NCI-H748 treated with DMSO at 0.1 percent for 48 hours (cell line): ENCODE data around the gene PTPN5.
A peak's percentile ranks its signal among the peaks of the same experiment; 100 is the strongest.
"Not testable (repeated sequence)": the region's sequence is repeated elsewhere in the genome, so short reads cannot be mapped to it uniquely, and the experiment has no call there.

Experiments used
- DNase-seq: peaks from one replicate; lab custom pipeline; 2025; lab: John Stamatoyannopoulos, UW

The PTPN5 gene

DNA sequence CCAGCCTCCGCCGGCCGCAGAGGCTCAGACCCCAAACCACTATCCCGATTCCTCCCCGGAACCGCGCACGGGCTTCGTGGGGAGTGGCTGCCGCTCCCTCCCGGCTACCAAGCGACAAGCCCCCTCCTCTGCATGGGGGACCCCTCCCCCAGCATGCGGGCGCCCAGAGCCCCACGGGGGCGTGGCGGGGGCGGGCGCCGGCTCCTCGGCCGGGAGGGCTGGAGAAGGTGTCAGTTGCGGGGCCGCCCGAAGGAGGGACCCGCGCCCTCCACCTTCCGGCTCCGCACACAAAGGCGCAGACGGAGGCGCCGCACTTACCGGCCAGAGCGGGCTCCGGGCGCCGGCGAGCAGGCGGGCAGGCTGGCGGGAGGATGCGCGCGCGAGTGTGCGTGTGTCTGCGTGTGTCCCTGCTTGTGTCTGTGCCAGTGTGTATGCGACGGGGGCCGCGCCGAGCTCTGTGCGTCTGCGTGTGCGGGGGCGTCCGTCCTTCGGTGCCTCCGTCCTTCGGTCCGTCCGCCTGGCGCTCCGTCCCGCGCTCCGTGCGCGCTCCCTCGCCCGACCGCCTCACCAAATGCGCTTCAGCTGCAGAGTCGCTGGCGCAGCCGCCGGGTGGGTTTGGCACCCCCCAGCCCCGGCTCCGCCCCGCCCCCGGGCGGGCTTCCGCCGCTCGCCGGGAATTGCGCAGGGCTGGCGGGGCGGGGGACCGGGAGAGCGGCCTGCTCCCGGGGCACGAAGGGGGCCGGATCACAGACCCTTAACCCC lies at the start of gene PTPN5:
PTPN5 (minus strand) TSS at position 592 of the 762 bp plus-strand sequence. CDS start 19,840 bp downstream, outside the sequence.
- peak; percentile 10 for DNase-seq

DNA sequence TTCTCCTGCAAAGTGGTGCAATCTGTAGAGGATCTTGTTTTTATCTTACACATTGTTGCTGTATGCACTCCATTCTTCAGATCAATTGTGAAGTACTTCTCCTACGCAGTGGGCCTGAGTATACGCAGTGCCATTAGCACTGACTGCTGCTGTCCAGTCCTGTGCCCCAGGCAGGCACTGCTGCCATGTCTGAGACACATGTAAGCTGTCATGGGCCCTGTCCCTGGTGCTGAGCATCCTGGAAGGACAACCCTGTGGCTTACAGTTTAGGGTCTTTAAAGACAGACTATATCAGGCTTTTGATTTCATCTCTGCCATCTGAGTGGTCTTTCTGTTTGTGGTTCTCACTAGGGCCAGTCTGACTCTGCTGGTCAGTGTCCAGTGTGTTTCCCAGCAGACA lies 44.8 kb upstream of the PTPN5 start:
- DNase-seq: no peak

DNA sequence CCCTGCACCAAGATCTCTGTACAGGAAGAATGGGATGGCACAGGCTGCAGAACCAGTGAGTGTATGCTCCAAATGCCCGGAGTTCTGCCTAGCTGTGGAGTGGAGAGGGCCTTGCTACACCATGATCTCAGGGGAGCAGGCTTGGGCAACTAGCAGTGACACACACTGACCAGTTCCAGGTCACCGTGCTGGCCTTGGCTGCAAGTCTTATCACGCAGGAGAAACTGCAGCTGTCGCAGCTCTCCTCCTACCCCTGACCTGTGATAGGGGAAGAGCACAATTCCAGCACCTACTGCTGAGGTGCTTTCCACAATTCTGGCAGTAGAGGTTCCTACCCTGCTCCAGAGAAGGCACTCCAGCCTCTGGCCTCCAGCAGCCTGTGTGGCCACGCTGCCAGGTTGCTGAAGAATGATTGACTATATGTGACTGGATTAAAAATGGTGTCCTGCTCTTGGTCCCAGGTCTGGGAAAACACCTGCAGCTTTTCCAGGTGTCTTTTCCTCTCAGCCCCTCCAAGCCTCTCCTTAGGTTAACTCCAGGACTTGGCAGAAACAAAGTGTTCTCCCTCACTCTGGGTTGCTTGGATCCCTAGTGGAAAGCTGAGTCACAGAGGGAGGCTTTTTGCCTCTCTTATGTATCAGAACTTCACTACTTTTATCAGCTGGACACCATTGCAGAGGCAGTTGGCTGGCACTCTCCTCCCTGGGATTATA lies 43.3 kb upstream of the PTPN5 start:
- no peak for DNase-seq

DNA sequence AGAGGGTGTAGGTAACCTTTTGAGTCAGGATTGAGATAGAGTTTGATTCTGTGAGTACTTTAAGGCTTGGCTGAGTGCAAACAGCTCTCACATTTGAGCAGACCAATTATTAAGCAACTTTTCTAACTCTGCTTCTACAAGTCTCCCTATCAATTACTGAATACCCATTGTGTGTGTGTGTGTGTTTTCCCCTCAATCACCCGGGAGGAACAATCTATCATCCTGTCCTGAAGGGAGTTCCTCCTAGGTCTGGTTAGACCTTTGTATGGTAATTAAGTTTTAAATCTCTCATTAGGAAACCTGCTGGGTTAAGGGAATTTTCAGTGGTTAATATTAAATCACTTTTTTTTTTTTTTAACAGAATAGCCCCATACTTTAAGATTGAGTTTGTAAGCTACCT lies 28.6 kb upstream of the PTPN5 start:
- DNase-seq: not testable (repeated sequence)

DNA sequence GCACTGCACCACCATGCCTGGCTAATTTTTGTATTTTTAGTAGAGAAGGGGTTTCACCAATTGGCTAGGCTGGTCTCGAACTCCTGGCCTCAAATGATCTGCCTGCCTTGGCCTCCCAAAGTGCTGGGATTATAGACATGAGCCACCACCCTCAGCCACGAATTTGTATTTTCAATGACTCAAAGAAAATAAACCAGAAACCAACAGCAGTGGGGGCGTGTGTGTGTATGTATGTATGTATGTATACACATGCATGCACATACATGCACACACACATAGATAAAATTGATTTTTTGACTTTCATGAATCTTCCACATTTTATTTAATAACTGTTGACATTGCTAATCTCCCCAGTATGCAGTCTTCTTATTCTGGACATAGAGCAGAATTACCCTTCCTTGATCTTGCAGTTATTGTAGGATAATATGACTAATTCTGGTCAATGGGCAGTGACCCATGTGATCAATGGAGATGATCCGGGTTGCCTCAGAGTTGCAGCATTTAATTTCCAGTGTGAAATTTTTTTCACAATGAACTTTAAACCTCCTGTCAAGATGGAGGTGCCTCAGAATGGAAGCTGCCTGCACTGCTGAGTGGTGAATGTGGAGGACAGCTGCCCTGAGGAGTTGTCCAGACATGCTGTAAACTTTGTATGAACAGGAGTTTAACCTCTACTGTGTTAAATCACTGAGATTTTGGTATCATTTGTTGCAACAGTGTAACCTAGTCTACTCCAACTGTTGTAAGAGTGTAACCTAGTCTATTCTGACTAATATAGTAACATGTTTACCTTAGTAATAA lies 12.8 kb upstream of the PTPN5 start:
- DNase-seq: no peak

DNA sequence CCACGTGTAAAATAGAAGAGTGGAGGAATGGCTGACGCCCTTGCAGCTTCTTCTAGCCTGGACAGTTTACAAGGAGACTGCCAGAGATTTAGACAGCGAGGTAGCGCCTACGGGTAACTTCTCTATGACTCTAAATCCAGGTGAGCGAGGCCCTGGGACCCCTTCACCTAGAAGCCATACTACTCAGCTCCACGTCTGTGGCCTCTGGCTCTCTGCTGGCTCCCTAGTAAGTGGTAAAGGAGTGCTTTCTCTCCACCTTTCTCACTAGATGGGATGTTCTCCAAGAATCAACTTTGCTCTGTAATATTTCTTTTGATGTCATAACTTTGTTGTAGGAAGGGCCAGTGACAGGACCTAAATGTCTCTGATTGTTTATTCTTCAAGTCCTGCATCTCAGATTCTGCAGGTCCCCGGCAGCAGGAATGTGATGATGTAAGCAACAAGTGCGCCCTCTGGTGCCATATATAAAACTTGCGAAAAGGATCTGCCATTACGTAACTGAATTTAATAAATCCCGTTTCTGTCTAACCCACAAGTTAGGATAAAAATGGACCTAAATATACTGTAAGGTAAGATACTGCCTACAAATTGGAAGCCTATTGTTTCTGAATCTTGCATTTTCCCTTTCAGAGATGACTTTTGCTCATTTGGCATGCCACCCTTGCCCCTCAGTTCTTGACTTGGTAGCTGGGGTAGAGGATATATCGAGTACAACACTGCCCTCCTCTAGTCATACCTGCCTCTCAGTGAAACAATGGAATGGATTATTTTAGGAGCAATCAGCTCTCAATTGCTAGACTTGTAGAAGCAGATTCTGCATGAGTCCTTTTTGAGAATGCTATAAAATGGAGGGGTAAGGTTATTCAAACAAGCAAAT lies 11.0 kb upstream of the PTPN5 start:
- DNase-seq: peak; percentile 43

DNA sequence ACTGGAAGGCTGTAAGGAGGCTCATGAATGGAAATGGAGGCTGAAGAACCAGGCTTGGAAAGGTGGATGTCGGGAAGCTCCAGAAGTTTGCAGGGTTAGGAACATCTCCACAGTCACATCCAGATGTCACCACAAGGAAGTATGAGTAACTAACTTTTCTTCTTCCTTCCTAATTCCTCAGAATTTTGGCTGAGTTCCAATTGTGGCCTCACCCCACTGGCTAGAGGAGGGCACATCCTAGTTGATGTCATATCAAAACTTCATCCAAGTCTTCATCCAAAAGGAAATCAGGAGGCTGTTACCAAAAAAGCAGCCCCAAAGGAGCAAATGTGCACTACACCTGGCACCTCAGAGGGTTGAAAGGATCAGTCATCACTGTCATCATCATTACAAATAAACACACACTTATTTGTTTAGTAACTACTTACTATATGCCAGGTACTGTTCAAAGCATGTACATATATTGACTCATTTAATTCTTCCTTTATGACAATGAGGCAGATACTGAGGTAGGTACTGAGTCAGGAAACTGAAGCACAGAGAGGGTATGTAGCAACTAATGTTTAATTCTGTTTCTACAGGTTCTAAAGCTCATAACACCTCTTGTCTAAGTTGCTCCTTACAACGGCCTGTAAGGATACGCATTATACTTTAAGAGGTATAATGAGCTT lies 7.3 kb upstream of the PTPN5 start:
- DNase-seq: no peak

DNA sequence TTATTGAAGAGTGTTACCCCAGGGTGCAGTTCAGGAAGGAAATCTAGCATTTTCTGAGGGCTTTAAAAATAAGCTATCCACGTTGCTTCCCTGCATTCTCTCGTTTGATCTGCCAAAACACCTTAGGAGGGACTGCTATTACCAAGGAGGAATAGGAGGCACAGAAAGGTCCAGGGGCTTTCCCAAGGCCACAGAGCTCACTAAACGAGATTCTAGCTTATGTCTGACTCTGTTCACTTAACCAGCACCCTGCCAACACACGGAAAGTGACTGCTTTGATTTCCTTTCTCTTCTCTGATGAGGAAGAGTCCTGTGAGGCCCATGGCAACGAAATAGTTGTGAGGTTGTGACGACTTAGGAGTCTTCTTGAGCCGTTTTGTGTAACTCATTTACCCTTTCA lies 3.4 kb upstream of the PTPN5 start:
- no peak for DNase-seq

DNA sequence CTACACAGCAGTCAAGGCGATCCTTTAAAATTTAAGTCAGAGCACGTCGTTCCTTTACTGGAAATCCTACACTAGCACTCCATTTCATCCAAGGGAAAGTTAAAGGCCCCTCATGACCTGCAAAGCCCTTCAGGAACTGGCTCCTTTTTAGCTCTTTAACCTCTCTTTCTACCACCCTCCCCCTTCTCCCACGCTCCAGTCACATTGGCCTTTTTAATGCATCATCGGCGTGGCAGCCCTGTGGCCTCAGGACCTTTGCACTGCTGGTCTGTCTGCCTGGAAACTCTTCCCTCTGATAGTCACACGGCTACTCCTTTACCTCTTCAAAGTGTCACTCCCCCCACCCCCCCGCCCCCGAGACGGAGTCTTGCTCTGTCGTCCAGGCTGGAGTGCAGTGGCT lies 1.2 kb upstream of the PTPN5 start:
- DNase-seq: no peak

DNA sequence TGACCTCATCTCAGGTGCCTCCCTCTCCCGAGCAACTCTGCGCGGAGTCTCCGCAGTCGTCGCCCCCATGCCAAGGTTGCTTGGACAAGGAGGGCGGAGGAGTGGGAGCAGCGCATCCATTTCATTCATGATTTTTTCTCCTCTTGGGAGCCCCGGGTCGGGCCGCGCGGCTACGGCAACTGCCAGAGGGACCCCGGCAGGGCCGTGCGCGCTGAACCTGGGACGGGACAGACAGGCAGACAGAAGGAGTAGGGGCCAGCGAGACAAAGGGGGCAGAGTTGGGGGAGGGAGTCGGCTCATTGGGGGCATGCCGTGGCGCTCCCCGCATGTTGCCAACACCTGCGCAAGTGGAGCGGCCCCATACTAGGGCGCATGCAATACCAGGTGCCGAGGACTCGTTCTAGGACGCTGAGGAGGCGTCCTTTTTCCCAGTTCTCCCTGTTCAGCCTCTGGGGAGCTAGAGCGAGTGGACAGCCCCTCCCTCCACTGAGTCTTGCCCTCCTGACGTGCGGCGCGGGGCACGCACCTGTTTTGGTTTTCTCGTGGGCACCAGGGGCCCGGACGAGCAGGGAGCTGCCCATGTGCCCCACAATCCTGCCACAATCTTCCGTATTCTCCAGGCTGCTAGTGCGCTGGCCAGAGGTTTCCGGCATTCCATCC lies 501 bp upstream of the PTPN5 start:
- no peak for DNase-seq

DNA sequence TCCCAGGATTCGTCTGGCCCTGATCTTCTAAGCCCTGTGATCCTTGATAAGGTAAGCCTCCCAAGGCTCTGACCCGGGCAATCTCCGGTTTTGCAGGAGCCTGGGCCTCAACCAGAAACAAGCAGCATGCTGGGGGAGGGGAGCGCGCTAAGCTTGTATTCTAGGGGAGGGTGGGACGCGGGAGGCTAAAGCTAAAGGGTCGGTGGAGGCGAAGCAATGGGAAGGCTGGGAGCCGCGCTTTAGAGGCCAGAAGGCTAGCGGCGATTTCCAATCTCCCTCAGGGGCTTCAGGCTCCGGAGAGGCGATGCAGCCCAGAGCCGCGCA lies 753 bp downstream of the PTPN5 start:
- no peak for DNase-seq

DNA sequence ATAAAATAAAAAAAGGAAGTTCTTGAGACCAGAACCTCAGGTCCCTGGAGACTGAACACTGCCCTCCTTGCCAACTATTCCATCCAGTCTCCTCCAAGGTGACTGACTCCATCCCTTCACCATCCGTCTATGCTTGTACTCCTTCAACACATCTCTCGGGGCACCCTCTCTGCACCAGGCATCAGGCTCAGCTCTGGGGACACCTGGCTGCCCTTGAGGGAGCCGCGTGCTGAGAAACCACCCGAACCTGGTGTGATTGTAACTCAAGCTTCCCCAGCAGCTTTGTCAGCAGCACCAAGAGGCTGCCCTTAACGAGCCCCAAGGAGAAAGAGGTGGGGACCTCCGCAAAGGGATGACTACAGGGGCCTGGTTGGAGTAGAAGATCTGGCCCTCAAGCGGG lies 1.7 kb downstream of the PTPN5 start:
- DNase-seq: no peak

DNA sequence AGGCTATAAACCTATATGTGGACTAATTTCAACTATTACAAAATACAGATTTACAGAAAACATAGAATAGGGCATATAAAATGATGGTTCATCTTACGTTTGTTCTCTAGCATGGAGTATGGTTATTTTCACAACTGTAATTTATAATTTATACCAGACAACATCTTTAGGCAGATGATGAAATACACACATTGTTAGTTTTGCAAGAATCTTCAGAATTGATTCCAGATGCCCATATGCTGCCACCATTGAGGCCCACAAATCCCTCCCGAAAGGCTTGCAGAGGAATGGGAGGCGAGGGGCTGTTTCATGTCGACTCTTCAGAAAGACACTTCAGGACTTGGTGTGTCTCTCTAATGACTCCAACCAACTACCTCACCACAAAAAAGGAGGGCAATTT lies 6.2 kb downstream of the PTPN5 start:
- no peak for DNase-seq

DNA sequence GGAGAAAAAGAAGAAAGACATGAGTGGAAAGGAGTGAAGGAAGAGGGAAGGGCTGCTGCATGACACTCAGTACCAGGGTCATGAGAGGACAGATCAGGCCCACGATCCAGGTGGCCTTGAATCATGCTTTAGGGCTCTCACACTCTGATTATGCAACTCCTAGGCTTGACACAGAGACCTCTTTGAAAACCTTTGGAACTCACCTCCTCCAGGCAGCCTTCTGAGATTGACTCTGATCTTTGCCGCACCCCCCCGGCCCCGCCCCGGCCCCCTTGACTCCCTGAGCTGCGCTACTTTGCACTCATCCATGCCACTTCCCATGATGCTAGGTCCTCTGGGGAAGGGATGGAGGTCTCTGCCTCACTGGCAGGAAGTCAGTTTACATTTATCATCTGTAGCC lies 10.7 kb downstream of the PTPN5 start:
- no peak for DNase-seq

DNA sequence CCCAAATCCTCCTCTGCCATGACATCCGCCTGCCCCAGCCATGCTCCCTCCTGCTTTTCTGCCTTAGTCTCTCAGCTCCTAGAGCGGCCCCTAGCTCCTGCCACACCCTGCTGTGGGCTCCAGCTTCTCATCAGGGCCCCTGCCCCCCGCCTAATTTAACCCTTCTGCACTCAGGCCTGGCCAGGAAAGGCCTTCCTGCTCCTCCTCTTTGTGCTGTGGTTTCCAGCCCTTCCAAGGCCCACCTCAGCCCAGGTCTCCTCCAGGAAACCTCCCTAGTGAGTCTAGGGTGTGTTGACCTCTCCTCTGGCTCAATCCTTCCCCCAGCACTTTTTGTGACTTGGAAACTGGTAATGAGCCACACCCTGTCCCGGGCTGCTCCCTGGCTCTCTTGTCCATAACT lies 11.3 kb downstream of the PTPN5 start:
- no peak for DNase-seq

DNA sequence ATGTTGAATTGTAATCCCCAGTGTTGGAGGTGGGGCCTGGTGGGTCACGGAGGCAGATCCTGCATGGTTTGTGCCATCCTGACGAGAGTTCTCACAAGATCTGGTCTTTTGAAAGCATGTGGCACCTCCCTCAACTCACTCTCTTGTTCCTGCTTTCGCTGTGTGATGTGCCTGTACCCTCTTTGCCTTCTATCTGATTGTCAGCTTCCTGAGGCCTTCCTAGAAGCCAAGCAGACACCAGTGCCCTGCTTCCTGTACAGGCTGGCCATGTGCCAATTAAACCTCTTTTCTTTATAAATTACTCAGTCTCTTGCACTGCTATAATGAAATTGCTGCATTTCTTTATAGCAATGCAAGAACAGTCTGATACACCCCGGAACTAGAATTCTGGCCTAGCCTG lies 13.1 kb downstream of the PTPN5 start:
- DNase-seq: no peak

DNA sequence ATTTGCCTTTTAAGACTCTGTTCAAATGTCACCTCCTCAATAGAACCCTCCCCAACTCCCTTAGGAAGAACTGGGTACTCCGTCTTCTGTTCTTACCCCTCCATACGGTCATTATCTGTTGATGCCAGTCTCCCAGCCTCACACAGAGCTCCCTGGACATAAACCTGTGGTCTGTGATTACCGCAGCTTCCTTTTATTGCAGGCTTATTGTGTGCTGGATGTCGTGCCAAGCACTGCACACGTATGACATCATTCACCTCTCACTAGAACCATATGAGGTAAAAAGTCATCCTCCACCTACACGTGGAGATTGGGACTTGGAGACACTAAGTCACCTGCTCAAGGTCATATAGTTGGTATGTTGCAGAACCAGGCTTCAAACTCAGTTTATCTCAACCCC lies 15.3 kb downstream of the PTPN5 start:
- DNase-seq: no peak

DNA sequence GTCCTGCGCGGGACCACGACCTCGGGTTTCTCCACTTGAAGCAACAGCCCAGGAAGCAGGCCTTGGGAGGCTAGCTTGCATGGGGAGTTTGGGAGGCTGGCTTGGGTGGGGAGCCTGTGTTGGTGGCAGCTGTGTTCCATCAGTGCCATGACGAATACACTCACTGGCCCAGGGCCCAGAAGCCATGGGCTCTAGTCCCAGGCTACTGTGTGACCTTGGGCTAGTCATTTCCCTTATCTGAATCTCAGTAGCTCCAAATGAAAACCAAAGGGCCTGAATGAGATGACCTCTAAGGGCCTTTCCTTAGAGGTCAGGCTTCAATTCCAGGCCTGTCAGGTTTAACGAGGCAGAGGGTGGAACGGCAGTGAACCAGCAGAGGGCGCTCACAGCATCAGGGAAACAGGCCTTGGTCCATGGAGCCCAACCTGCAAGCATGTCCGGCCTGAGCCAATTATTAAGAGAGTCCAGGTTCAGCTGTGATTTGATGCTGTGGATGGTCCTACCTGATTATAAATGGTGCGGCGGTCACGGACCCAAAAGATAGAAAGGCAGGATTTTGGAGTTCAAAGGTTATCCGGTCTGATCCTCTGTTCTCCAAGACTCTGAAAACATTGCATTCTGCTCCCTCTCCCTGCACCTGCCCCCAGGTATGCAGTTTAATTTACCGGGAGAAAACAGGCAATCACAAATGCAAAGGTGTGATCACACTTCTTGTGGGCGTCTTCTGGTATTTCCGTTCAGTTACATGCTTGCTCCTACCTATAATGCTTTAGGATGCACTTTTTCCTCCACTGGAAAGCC lies 15.9 kb downstream of the PTPN5 start:
- DNase-seq: peak; percentile 24

DNA sequence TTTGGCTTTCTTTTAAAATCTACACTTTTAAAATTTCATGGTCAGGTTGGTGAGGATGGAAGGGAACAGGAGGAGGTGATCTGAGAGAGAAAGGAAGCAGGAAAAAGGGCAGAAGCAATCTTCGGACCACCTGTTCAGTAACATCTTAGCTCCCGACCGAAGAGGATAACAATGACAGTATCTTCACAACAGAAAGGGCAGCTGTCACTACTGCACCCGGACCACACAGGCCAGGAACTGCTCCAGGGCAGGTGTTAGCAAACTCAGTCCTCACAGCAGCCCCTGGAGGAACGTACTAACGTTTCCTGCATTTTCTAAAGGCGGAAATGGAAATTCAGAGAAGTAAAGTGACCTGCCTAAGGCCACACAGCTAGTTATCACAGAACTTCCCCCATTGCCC lies 16.8 kb downstream of the PTPN5 start:
- no peak for DNase-seq

DNA sequence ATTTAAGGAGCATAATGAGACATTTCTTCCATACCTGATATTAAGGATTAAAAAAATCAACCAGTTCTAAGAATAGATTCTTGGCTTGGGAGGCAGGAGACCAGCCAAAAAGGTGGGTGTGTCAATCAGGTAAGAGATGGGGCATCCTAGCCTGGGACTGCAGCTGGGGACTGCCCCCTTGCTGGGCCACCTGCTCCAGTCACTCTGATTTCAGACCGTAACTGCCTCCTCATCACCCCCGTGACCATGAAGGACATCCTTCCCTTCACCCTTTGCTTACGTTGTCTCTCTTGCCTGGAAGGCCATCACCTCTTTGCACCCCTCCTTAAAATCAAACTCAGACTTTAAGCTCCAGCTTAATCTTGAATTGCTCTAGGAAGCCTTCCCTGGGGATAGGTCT lies 17.9 kb downstream of the PTPN5 start:
- no peak for DNase-seq
